Brain microvascular endothelial cell (primary cell): Measurements from ENCODE around the gene PRDM15.

ENCODE experiments used
- DNase-seq: peaks from one replicate; pipeline ENCODE4 v3.0.0-alpha.2; 2020
- H3K27ac ChIP-seq: fragments of 250-450 bp; sonication (Bioruptor Pico); 2 replicates; pipeline ENCODE4 v1.5.1; 2020; ENCODE audit warnings: mild to moderate bottlenecking, moderate library complexity
- H3K27me3 ChIP-seq: fragments of 250-450 bp; sonication (Bioruptor Pico); replicated peaks from 2 replicates; pipeline ENCODE4 v1.5.1; 2020; ENCODE audit warnings: mild to moderate bottlenecking
- H3K36me3 ChIP-seq: fragments of 250-450 bp; sonication (Bioruptor Pico); replicated peaks from 2 replicates; pipeline ENCODE4 v1.5.1; 2020; ENCODE audit warnings: mild to moderate bottlenecking
- H3K4me3 ChIP-seq: 2 replicates; pipeline ENCODE4 v1.5.1; 2011; ENCODE audit warnings: low read depth, mild to moderate bottlenecking, control low read depth, low read length, moderate library complexity
- in situ Hi-C: cut with HindIII; loops from 2 replicates; pipeline ENCODE4 v1.10.0; 2017; ENCODE audit warnings: low sequenced_read_pairs, low pct_ligation_motif_present
- TF ChIP-seq, protein P1 (sequence below): IDR thresholded peaks from 2 replicates; pipeline ENCODE4 v1.5.1; 2011; ENCODE audit warnings: low read depth, mild to moderate bottlenecking, moderate library complexity, low read length, control low read depth, inconsistent platforms; ENCODE audit errors: missing control alignments

Gene PRDM15

DNA sequence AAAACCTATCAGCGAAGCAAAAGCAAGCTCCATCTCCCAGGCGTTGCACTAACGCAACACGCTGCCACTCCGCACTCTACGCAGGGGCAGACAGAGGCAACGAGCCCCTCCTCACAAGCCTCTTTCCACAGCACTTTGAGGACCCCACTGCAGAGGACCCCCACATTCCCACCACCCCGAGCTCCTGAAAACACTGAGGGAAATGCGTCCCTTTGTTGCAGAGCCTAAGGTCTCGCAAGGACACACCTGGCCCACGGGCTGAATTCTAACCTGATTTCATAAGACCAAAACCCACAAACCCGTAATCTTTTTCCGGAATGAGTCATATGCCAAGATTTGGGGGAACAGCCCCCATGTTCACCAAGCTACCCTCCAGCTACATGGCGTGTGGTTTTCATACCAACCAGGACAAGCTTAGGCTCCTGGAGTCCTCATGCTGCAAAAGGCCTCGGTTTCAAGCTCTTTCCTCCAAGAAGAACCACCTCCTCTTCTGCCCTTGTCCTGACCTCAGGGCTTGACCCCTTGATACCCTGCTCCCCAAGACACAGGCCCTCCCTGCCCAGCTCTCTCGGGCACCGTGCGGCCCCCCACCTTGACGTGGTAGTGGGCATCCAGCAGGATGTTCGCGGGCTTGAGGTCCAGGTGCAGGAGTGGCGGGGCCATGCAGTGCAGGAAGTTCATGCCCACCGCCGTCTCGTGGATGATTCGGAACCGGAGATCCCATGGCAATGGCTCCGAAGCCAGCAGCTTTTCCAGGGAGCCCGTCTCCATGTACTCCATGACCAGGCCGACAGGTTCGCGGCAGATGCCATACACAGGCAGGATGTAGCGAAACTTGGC, 123.0 kb downstream of the PRDM15 start:
- in situ Hi-C loops, result no loop called here
- DNase-seq, result no peak
- Histone ChIP-seq H3K36me3 (no peaks in the 10 kb centered on the region), H3K27ac (no peak overlapping the region), H3K4me3 (no peak overlapping the region), H3K27me3 (no peaks in the 10 kb centered on the region)
- TF ChIP-seq, protein P1, sequence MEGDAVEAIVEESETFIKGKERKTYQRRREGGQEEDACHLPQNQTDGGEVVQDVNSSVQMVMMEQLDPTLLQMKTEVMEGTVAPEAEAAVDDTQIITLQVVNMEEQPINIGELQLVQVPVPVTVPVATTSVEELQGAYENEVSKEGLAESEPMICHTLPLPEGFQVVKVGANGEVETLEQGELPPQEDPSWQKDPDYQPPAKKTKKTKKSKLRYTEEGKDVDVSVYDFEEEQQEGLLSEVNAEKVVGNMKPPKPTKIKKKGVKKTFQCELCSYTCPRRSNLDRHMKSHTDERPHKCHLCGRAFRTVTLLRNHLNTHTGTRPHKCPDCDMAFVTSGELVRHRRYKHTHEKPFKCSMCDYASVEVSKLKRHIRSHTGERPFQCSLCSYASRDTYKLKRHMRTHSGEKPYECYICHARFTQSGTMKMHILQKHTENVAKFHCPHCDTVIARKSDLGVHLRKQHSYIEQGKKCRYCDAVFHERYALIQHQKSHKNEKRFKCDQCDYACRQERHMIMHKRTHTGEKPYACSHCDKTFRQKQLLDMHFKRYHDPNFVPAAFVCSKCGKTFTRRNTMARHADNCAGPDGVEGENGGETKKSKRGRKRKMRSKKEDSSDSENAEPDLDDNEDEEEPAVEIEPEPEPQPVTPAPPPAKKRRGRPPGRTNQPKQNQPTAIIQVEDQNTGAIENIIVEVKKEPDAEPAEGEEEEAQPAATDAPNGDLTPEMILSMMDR, result no peak

DNA sequence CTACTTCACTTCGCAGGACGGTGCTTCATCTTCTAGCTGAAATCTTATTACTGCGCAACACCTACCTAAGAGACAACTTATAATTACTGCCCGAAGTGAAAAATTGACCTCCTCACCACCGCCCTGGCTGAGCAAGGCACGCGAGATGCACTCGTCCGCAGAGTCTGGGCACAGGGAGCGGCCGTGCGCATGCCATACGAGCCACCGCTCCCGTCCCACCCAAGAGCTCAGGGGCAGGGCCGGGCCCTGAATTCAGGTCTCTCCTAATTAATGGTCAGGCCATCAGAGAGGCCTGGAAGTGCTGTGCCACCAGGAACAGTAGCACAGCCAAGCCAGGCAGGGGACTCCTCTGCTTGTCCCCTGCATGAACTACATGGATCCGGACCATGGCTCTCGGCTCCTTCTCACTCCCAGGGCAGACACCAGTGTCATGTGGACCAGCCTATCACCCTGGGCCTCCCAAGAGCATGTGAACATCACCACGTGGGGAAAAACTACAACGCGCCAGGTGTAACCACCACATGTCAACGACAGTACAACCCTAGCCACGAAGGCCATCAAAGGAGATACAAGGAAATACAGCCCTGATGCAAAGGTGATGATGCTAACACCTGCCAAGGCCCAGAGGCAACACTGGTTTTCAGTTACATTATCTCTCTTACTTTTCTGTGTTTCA, 123.7 kb downstream of the PRDM15 start:
- no peak overlapping the region for H3K4me3 ChIP-seq
- no peak for DNase-seq
- no peaks in the 10 kb centered on the region for H3K27me3 ChIP-seq
- TF ChIP-seq, protein P1, result no peak
- H3K36me3 ChIP-seq, result no peaks in the 10 kb centered on the region
- in situ Hi-C loops, result no loop called here
- no peak overlapping the region for H3K27ac ChIP-seq

DNA sequence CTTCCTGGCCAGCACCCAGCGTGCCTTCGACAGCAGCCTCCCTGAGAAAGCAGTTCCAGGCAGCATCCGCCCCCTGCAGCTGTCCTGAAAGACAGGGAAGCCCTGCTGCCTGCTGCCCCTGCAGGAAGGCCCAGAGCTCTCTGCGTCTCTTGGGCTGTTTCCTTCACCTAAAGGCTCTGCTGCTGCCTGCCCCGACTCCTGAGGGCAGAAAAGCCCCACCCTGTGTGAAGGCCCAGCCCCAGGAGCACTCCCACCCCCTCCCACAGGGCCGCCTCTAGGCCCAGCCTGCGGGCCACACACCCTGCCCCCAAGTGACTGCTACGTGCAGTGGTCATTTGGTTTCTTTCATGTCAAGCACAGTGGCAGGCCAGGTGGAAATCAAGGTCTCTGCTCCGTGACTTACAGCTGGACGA, 124.7 kb downstream of the PRDM15 start:
- TF ChIP-seq, protein P1, result peak; percentile 9

DNA sequence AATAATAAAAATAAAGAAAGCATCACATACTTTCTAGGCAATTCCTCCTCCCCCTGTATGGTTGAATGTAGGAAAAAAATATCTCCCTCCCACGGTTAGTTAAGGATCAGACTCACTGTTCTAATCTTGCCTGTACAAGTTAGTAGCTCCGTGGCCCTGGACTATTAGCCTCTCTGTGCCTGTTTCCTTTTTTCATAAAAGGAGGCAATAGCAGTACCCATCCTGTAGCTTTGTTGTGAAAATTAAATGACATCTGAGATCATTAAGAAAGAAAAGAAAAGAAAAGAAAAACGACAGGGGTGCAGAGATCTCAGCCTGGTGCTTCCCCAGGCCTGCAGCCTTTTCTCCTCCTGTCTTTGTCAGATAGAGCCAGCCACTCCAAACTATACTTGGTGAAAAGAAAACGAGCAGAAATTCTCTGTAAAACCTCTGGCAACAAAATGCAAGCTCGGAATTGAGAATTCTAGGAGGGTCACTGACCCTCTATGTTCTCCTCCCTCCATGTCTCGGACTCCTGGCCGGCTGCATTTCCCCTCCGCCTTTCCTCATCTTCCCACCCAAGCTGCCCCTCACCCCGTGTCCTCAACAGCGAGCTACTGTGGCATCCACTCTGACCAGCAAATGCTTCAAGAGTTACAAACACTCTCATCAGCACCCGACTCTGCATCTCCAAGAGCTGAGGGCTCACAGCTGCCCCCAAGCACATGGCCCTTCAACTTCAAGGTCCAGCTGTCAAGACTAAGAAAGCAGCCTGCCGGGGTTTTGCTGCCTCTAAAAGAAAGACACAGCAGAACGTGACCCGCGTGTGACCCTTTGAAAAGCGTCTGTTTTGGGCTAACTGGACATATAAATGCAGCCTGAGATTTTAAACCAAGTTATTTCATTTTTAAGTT, 125.9 kb downstream of the PRDM15 start:
- Histone ChIP-seq H3K27ac (no peak overlapping the region), H3K4me3 (no peak overlapping the region), H3K27me3 (no peaks in the 10 kb centered on the region), H3K36me3 (no peaks in the 10 kb centered on the region)
- in situ Hi-C loops, result no loop called here
- DNase-seq, result no peak
- TF ChIP-seq, protein P1, result no peak

More for the DNA sequence above, 124.7 kb downstream of the PRDM15 start:
- Histone ChIP-seq H3K27me3 (no peaks in the 10 kb centered on the region), H3K4me3 (no peak overlapping the region), H3K27ac (no peak overlapping the region), H3K36me3 (no peaks in the 10 kb centered on the region)
- DNase-seq, result no peak
- in situ Hi-C loops, result no loop called here

DNA sequence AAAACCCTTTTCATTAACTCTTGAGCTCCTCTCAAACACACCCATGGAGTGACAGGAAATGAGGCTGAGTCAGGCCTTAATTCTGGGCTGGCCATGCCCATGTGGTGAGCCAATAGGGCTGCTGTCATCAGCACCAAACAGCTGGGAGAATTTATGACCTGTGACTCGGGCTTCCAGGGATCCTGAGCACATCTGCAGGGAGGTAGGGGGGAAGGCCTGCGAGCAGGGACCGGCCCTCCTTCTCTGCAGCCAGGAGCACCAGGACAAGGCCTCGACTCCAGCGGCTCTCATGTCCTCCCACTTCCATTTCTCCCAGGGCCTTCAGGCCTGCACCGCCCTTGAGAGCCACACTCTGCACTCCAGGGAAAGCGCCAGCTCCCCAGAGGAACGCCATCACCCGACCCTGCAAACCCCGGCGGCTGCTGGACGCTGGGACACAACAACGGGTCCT, 126.9 kb downstream of the PRDM15 start:
- TF ChIP-seq, protein P1, result no peak
- no peaks in the 10 kb centered on the region for H3K36me3 ChIP-seq
- no peak for DNase-seq
- no peak overlapping the region for H3K27ac ChIP-seq
- H3K4me3 ChIP-seq, result no peak overlapping the region
- no peaks in the 10 kb centered on the region for H3K27me3 ChIP-seq
- in situ Hi-C loops, result no loop called here
